OCI-LY3 (cell line): ENCODE results near the gene MIPOL1.

Source experiments
- EZH2phosphoT487 ChIP-seq: fragments of 200-600 bp; shearing (Covaris generic); IDR thresholded peaks from 2 replicates; pipeline ENCODE4 v1.6.1; 2018; ENCODE audit warnings: antibody characterized with exemption, mixed run types, low read depth
- TF ChIP-seq, protein P1 (sequence below): fragments of 200-600, 300-600 bp; sonication (generic); IDR thresholded peaks from 2 replicates; pipeline ENCODE4 v1.5.1; 2014; ENCODE audit warnings: antibody characterized with exemption, low read length, low read depth

DNA sequence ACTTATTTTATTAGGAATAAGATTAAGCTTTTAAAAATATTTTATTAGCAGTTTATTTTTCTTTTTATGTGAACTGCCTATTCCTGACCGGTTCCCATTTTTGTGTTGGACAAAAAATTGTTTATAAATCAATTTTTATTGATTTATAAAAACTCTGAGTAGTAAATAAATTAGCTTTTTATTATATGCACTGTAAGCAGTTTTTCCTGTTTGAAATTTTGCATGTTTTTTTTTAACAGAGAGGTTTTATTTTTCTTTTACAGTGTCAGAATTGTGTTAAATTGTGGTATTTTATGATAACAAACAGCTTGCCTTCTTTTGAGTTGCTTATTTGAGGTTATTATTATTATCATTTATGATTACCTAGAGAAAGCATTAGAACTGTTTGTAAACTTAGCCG, 329.3 kb downstream of the MIPOL1 start:
- TF ChIP-seq, protein P1, sequence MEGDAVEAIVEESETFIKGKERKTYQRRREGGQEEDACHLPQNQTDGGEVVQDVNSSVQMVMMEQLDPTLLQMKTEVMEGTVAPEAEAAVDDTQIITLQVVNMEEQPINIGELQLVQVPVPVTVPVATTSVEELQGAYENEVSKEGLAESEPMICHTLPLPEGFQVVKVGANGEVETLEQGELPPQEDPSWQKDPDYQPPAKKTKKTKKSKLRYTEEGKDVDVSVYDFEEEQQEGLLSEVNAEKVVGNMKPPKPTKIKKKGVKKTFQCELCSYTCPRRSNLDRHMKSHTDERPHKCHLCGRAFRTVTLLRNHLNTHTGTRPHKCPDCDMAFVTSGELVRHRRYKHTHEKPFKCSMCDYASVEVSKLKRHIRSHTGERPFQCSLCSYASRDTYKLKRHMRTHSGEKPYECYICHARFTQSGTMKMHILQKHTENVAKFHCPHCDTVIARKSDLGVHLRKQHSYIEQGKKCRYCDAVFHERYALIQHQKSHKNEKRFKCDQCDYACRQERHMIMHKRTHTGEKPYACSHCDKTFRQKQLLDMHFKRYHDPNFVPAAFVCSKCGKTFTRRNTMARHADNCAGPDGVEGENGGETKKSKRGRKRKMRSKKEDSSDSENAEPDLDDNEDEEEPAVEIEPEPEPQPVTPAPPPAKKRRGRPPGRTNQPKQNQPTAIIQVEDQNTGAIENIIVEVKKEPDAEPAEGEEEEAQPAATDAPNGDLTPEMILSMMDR, result no peak
- no peak for TF ChIP-seq EZH2phosphoT487
